H1 (cell line): ENCODE data around the gene MYO9B. TPM values are rescaled to one million over a fixed set of nuclear protein-coding genes. Genes with fewer than 3 reads are reported as not detected.

ENCODE experiments used
- BACH1 ChIP-seq: IDR thresholded peaks from 2 replicates; pipeline ENCODE4 v1.6.1; 2012; ENCODE audit warnings: low read length, improper control_type of control experiment
- KDM5A ChIP-seq: fragments of 200-600 bp; IDR thresholded peaks from 2 replicates; pipeline ENCODE4 v1.7.1; 2012; ENCODE audit warnings: mild to moderate bottlenecking, low read length, inconsistent platforms, mixed read lengths
- MAFK ChIP-seq: IDR thresholded peaks from 2 replicates; pipeline ENCODE4 v1.6.1; 2012; ENCODE audit warnings: low read depth, mild to moderate bottlenecking, improper control_type of control experiment, low read length
- SP4 ChIP-seq: IDR thresholded peaks from 2 replicates; pipeline ENCODE4 v1.6.1; 2012; ENCODE audit warnings: low read length, inconsistent platforms
- SUZ12 ChIP-seq: fragments of 200-600 bp; sonication (generic); IDR thresholded peaks from 2 replicates; pipeline ENCODE4 v1.6.1; 2012; ENCODE audit warnings: mild to moderate bottlenecking, inconsistent platforms, low read length, moderate library complexity, mixed read lengths
- TAF7 ChIP-seq: optimal IDR thresholded peaks from 2 replicates; pipeline ENCODE3; 2011; ENCODE audit warnings: low read depth, mild to moderate bottlenecking, inconsistent platforms, low read length, moderate library complexity, borderline replicate concordance
- polyA plus RNA-seq, 7 experiments: library from polyadenylated mRNA; depleted of rRNA in 3 of 7; stranded (reverse) in 5 of 7; unstranded in 2 of 7; fragments of >200 nt in 5 of 7; fragments of 200-250 nt in 2 of 7; gene quantifications; 1 replicate in 5 of 7; 2 replicates in 1 of 7; 4 replicates in 1 of 7; pipeline versions ENCODE4 v1.2.1 to v1.2.3, GENCODE V29; 2011 to 2013; ENCODE audit warnings: missing spikeins in 2 of 7, mixed read lengths in 2 of 7
- total RNA-seq: library from RNA; stranded (reverse); fragmentation: NEBNext Ultra II Directional; extraction: Animal tissue kit (Norgen Biotek cat#: 25700); gene quantifications from 2 replicates; pipeline ENCODE4 v1.2.1, GENCODE V29; 2021
- TF ChIP-seq, protein P1 (sequence below): fragments of 300-600 bp; sonication (generic); IDR thresholded peaks from 2 replicates; pipeline ENCODE4 v1.7.1; 2012; ENCODE audit warnings: low read length, moderate library complexity, mild to moderate bottlenecking, inconsistent platforms; ENCODE audit not compliant: insufficient replicate concordance
- TF ChIP-seq, protein P2 (sequence below): IDR thresholded peaks from 2 replicates; pipeline ENCODE4 v1.6.1; 2012; ENCODE audit warnings: inconsistent platforms
- TF ChIP-seq, protein P3 (sequence below), 3 experiments: IDR thresholded peaks; 1 replicate in 2 of 3; 2 replicates in 1 of 3; pipeline versions ENCODE4 v1.5.1 to v1.6.1; 2011; ENCODE audit warnings: low read length in 3 of 3, mild to moderate bottlenecking in 3 of 3, inconsistent platforms in 2 of 3, low read depth in 1 of 3, moderate library complexity in 1 of 3; ENCODE audit not compliant: insufficient read depth in 1 of 3; ENCODE audit errors: control extremely low read depth in 1 of 3

The MYO9B gene
- total and polyA plus RNA-seq, 2 of the 8 experiments (the other 6 are each of a cell fraction or from before 2014, with no cell fraction given): 27.6 to 77.1 TPM

DNA sequence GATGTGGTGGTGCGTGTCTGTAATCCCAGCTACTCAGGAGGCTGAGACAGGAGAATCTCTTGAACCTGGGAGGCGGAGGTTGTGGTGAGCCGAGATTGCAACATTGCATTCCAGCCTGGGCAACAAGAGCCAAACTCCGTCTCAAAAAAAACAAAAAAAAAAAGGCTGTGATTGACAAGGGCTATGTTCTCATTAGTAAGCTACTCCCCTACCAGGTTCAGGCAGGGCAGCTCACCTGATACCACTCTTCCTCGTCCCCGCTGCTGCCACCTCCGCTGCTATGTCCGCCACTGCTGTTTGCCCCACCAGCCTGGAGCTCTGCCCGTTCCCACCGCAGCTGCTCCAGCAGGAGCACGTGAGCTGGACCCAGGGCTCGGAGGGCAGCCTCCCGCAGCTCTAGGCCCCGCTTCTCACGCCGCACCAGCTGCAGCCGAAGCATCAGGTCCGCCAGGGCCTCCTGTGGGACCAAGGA lies 179.6 kb downstream of the MYO9B start (continued):
- TF ChIP-seq, protein P1, sequence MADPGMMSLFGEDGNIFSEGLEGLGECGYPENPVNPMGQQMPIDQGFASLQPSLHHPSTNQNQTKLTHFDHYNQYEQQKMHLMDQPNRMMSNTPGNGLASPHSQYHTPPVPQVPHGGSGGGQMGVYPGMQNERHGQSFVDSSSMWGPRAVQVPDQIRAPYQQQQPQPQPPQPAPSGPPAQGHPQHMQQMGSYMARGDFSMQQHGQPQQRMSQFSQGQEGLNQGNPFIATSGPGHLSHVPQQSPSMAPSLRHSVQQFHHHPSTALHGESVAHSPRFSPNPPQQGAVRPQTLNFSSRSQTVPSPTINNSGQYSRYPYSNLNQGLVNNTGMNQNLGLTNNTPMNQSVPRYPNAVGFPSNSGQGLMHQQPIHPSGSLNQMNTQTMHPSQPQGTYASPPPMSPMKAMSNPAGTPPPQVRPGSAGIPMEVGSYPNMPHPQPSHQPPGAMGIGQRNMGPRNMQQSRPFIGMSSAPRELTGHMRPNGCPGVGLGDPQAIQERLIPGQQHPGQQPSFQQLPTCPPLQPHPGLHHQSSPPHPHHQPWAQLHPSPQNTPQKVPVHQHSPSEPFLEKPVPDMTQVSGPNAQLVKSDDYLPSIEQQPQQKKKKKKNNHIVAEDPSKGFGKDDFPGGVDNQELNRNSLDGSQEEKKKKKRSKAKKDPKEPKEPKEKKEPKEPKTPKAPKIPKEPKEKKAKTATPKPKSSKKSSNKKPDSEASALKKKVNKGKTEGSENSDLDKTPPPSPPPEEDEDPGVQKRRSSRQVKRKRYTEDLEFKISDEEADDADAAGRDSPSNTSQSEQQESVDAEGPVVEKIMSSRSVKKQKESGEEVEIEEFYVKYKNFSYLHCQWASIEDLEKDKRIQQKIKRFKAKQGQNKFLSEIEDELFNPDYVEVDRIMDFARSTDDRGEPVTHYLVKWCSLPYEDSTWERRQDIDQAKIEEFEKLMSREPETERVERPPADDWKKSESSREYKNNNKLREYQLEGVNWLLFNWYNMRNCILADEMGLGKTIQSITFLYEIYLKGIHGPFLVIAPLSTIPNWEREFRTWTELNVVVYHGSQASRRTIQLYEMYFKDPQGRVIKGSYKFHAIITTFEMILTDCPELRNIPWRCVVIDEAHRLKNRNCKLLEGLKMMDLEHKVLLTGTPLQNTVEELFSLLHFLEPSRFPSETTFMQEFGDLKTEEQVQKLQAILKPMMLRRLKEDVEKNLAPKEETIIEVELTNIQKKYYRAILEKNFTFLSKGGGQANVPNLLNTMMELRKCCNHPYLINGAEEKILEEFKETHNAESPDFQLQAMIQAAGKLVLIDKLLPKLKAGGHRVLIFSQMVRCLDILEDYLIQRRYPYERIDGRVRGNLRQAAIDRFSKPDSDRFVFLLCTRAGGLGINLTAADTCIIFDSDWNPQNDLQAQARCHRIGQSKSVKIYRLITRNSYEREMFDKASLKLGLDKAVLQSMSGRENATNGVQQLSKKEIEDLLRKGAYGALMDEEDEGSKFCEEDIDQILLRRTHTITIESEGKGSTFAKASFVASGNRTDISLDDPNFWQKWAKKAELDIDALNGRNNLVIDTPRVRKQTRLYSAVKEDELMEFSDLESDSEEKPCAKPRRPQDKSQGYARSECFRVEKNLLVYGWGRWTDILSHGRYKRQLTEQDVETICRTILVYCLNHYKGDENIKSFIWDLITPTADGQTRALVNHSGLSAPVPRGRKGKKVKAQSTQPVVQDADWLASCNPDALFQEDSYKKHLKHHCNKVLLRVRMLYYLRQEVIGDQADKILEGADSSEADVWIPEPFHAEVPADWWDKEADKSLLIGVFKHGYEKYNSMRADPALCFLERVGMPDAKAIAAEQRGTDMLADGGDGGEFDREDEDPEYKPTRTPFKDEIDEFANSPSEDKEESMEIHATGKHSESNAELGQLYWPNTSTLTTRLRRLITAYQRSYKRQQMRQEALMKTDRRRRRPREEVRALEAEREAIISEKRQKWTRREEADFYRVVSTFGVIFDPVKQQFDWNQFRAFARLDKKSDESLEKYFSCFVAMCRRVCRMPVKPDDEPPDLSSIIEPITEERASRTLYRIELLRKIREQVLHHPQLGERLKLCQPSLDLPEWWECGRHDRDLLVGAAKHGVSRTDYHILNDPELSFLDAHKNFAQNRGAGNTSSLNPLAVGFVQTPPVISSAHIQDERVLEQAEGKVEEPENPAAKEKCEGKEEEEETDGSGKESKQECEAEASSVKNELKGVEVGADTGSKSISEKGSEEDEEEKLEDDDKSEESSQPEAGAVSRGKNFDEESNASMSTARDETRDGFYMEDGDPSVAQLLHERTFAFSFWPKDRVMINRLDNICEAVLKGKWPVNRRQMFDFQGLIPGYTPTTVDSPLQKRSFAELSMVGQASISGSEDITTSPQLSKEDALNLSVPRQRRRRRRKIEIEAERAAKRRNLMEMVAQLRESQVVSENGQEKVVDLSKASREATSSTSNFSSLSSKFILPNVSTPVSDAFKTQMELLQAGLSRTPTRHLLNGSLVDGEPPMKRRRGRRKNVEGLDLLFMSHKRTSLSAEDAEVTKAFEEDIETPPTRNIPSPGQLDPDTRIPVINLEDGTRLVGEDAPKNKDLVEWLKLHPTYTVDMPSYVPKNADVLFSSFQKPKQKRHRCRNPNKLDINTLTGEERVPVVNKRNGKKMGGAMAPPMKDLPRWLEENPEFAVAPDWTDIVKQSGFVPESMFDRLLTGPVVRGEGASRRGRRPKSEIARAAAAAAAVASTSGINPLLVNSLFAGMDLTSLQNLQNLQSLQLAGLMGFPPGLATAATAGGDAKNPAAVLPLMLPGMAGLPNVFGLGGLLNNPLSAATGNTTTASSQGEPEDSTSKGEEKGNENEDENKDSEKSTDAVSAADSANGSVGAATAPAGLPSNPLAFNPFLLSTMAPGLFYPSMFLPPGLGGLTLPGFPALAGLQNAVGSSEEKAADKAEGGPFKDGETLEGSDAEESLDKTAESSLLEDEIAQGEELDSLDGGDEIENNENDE: no peak
- TF ChIP-seq TAF7: no peak
- no peak for TF ChIP-seq BACH1
- TF ChIP-seq MAFK: no peak
- no peak for TF ChIP-seq SP4
- no peak for TF ChIP-seq KDM5A
- TF ChIP-seq, protein P2, sequence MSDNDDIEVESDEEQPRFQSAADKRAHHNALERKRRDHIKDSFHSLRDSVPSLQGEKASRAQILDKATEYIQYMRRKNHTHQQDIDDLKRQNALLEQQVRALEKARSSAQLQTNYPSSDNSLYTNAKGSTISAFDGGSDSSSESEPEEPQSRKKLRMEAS: no peak
- TF ChIP-seq, protein P3, sequence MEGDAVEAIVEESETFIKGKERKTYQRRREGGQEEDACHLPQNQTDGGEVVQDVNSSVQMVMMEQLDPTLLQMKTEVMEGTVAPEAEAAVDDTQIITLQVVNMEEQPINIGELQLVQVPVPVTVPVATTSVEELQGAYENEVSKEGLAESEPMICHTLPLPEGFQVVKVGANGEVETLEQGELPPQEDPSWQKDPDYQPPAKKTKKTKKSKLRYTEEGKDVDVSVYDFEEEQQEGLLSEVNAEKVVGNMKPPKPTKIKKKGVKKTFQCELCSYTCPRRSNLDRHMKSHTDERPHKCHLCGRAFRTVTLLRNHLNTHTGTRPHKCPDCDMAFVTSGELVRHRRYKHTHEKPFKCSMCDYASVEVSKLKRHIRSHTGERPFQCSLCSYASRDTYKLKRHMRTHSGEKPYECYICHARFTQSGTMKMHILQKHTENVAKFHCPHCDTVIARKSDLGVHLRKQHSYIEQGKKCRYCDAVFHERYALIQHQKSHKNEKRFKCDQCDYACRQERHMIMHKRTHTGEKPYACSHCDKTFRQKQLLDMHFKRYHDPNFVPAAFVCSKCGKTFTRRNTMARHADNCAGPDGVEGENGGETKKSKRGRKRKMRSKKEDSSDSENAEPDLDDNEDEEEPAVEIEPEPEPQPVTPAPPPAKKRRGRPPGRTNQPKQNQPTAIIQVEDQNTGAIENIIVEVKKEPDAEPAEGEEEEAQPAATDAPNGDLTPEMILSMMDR (IDR thresholded peaks at IDR 0.05; ENCODE audit: control extremely low read depth in 1 of 3, insufficient read depth in 1 of 3, low read depth in 1 of 3, low read length in 3 of 3): no peak
- TF ChIP-seq SUZ12: no peak
